NCI-H1092 (cell line): ENCODE measurements around the gene TPST2.
"Not testable (repeated sequence)": the region's sequence is repeated elsewhere in the genome, so short reads cannot be mapped to it uniquely, and the experiment has no call there.

ENCODE experiments used
- DNase-seq: peaks from one replicate; lab custom pipeline; 2025; lab: John Stamatoyannopoulos, UW

Gene TPST2

GRCh38 chr22:26534171-26534855 is 55.6 kb downstream of the TPST2 start:
- no peak for DNase-seq

DNA sequence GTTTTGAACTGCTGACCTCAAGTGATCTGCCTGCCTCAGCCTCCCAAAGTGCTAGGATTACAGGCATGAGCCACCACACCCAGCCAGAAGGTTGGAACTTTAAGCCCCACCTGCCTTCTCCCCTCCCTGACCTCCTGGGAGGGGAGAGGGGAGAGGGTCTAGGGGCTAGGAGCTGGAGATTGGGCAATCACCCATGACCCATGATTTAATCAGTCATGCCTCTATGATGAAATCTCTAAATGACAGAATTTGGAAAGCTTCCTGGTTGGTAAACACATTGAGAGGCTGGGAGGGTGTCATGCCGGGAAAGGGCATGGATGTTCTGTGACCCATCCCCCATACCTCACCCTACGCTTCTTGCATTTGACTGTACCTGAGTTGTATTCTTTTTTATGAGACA is 60.6 kb downstream of the TPST2 start:
- peak; percentile 24 for DNase-seq

DNA sequence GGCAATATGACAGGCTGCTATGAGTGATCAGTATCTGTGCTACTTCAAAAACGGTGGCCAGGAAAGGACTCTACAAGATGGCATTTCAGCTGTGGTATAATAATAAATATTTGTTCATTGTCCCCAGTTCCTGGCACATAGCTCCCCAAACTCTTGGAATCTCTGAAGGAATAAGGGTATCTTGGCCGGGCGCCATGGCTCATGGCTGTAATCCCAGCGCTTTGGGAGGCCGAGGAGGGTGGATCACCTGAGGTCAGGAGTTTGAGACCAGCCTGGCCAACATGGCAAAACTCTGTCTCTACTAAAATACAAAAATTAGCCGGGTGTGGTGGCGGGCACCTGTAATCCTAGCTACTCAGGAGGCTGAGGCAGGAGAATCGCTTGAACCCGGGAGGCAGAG is 61.4 kb downstream of the TPST2 start:
- DNase-seq, result not testable (repeated sequence)

DNA sequence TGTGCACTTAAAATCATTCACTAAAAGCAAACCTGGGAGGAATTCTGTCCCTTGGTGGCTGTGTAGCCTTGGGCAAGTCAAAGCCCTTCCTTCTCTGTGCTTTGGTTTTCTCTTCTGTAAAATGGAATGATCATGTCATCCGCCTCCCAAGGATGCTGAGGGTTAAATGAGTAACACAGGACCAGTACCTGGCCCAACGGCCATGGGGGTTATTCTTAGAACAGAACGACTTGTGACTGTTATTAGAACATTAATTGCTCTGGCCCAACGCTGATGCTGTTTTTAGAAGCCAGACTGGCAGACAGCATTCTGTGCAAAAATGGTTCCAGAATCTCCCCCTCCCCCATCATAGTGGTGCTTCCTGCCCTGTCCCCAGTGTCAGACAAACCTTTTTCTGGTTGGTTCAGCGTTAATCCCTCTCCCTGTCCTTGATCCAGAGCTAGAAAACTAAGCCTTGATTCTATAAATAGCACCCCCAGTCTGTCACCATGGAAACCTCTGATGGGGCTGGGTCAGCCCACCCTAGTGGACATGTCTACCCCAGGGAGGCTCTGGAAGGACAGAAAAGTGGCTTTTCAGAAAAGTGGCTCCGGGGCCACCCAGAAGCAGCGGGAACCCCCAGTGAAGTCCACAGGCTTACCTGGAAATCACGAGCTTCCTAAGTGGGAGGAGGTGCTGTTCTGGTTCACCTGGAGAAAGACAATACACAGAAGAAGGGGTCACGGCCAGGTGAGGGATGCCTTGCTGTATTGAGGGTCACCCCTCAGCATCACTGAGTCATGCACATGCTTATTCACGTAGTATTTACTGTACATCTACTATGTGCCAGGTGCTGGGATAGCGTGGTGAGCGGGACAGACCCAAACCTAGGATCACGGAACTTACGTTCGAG is 62.1 kb downstream of the TPST2 start:
- no peak for DNase-seq

DNA sequence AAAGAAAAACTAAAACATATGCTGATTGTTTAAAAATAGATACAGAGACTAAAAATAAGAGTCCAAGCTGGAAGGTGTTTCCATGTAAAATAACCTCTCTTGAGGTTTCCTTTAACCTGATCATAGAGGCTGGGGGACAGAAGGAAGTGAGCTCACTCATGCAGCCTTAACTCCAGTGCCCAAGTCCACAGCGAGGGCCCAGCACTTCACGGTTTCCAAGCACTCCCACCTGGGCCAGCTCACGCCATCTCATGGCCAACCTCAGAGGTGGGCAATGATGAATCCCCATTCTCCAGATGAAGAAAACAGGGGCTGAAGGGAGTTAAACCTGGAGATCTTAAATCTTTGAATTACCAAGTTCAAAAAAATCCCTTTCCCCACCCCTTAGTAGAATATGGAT is 62.8 kb downstream of the TPST2 start:
- DNase-seq, result no peak

- no peak for DNase-seq
Measured at GRCh38 chr22:26525946-26526564, 63.9 kb downstream of the TPST2 start.

DNA sequence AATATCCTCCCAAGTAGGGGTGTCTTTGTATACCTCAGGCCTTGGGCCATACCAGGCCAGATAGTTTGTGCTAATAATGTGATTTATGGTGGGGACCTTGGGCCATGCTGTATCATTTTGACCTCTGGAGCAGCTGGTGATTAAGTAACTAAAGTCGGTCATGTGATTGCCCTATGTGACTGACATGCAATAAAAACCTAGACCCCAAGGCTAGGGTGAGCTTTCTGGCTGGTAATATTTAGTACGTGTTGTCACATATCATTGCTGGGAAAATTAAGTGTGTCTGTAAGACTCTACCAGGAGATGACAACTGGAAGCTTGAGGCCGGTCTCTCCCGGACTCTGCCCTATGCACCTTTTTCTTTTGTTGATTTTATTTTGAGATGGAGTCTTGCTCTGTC is 65.1 kb downstream of the TPST2 start:
- no peak for DNase-seq

- no peak for DNase-seq
Measured at GRCh38 chr22:26522592-26522991, 67.3 kb downstream of the TPST2 start.

DNA sequence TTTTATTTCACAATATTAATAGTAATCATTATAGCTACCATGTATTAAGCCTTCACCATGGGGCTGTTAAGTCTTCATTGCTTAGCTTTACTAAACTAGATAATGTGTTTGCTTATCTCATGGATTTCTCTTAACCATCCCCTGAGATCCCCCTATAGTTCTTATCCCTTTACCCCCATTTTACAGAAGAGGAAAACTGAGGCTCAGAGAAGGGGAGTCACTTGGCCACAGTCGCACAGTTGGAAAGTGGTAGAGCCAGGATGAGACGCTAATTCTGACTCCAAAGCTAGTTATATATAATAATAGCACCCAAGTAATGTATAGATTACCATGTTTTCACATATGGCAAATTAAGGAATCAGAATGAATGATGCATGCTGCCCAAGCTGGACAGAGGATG is 67.9 kb downstream of the TPST2 start:
- DNase-seq, result no peak

GRCh38 chr22:26517429-26517828 is 72.5 kb downstream of the TPST2 start:
- DNase-seq, result no peak

GRCh38 chr22:26516503-26516902 is 73.4 kb downstream of the TPST2 start:
- no peak for DNase-seq

DNA sequence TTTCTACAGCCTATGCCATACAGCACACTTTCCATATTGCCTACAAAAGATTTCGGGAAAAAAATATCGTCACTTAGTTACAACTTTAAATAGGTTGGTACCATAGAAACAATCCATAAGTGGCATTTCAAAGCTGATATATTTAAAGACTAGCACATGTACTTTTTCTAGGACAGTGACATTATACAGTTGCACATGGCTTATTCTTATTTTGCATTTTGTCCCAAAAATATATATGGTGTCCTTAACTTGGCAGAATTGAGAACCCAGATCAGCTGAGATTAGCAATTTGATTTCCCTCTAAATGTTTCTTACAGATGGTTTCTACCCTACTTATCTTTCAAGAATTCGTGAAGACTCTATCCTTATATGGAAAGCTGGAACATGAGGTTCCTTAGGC is 74.0 kb downstream of the TPST2 start:
- DNase-seq, result no peak

DNA sequence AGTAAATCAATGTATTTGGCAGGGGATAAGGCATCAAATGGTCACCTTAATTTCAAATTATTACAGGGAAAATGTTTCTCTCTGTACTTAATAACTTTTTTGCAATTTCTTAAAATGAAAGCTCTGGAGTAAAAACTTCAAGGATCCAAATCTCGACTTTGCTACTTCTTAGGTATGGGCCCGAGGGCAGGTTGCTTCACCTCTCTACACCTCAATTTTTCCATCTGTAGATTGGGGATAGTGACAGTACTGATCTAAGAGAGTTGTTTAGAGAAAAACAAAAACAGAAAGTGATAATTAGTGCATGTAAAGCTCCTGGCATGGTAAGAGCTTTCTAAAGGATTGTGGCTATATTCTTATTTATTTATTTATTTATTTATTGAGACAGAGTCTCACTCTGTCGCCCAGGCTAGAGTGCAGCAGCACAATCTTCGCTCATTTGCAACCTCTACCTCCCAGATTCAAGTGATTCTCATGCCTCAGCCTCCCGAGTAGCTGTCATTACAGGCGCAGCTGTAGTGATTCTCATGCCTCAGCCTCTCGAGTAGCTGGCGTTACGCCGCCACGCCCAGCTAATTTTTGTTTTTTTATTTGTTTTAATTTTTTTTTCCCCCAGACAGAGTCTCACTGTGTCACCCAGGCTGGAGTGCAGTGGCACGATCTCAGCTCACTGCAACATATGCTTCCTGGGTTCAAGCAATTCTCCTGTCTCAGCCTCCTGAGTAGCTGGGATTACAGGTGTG is 75.3 kb downstream of the TPST2 start:
- no peak for DNase-seq

DNA sequence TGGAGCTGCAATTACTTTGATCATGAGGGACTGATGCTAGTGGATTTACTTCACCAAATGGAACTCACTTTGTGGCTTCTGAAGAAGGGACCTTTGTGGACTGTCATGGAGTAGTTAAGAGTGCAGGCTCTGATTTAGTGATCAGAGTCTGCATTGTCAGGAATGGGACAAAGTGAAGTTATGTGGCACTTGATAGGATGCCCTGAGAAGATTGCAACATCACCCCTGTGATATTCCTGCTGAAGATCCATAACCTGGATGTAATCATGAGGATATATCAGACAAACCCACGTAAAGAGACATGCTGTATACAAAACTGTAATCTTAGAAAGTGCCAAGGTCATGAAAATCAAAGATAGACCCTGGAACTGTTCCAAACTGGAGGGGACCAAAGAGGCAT is 76.1 kb downstream of the TPST2 start:
- no peak for DNase-seq

- peak; percentile 87 for DNase-seq
Measured at GRCh38 chr22:26512149-26512793, 77.7 kb downstream of the TPST2 start, which contains the start of gene TFIP11. Gene TFIP11, minus strand, starts transcription at chr22:26512473. Its CDS starts 2,201 bp downstream, at chr22:26510272.

DNA sequence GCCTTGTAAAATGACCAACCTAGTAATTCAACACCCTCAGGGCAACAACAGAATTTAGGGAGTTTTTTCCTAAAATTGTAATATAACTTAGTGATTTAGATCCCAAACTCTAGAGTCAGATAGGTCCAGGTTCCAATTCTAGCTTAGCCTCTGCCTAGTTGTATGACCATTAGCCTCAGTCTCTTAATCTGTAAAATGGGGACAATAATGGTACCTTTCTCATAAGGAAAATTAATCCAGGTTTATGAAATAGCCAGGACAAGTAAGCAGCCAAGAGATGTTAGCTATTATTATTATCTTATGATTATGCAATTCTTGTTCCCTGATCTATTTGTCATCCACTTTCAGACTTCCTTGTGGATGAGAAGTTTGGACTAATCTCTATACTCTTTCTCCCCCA is 81.8 kb downstream of the TPST2 start:
- DNase-seq, result no peak

DNA sequence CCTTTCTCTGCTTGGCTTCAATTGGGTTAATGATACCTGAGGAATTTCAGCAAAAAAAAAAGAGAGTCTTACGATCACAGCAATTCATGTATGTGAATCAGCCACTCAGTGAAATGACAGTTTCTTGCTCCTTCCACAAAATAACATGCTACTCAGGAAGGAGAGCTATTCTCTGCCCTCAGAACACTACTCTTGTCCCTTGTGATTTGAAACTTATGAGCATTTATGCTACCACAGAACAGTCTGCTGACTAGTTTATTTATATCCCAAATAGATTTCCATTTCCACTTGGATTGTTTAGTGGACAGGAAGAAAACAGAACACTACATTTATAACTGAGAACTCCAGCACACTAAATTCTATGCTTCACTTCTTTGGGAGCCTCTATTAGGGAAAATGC is 86.2 kb downstream of the TPST2 start:
- no peak for DNase-seq

- DNase-seq, result no peak
Measured at GRCh38 chr22:26502688-26503561, 87.0 kb downstream of the TPST2 start.

GRCh38 chr22:26501996-26502395 is 87.9 kb downstream of the TPST2 start:
- no peak for DNase-seq

- no peak for DNase-seq
Measured at GRCh38 chr22:26499188-26499703, 90.7 kb downstream of the TPST2 start.
